DOHH2 (cell line): ENCODE measurements around the gene IGFALS.

Experiments used
- H3F3A ChIP-seq: fragments of 200-600 bp; sonication (generic), shearing (Covaris generic); 2 replicates; pipeline ENCODE4 v1.6.0; 2016; ENCODE audit warnings: antibody characterized with exemption, mild to moderate bottlenecking; ENCODE audit not compliant: control insufficient read depth, insufficient read depth
- H3K27ac ChIP-seq: fragments of 200-600 bp; sonication (generic); 2 replicates; pipeline ENCODE4 v1.5.1; 2014; ENCODE audit warnings: low read depth, mild to moderate bottlenecking, low read length, moderate library complexity
- H3K27me3 ChIP-seq: fragments of 200-600 bp; sonication (generic); 2 replicates; pipeline ENCODE4 v1.6.1; 2014; ENCODE audit warnings: mild to moderate bottlenecking, low read length, mixed read lengths; ENCODE audit not compliant: control insufficient read depth
- H3K36me3 ChIP-seq: fragments of 200-600 bp; sonication (generic); 2 replicates; pipeline ENCODE4 v1.6.1; 2014; ENCODE audit warnings: mild to moderate bottlenecking, low read length, moderate library complexity, mixed read lengths; ENCODE audit not compliant: control insufficient read depth
- H3K4me1 ChIP-seq: fragments of 200-600 bp; sonication (generic); 2 replicates; pipeline ENCODE4 v1.6.1; 2014; ENCODE audit warnings: mild to moderate bottlenecking, low read length, mixed read lengths; ENCODE audit not compliant: control insufficient read depth
- H3K4me2 ChIP-seq: fragments of 200-600 bp; sonication (generic); 2 replicates; pipeline ENCODE4 v1.6.0; 2014; ENCODE audit warnings: mild to moderate bottlenecking, low read length, moderate library complexity
- H3K4me3 ChIP-seq: fragments of 200-600 bp; sonication (generic); 2 replicates; pipeline ENCODE4 v1.5.1; 2014; ENCODE audit warnings: mild to moderate bottlenecking, low read length, mixed read lengths
- H3K79me2 ChIP-seq: fragments of 200-600 bp; sonication (generic); 2 replicates; pipeline ENCODE4 v1.6.1; 2014; ENCODE audit warnings: mild to moderate bottlenecking, low read length, mixed read lengths; ENCODE audit not compliant: control insufficient read depth
- H3K9me2 ChIP-seq: fragments of 200-600 bp; sonication (generic); replicated peaks from 2 replicates; pipeline ENCODE4 v1.6.1; 2014; ENCODE audit warnings: mild to moderate bottlenecking, low read length, mixed read lengths; ENCODE audit not compliant: control insufficient read depth
- H3K9me3 ChIP-seq: fragments of 200-600 bp; sonication (generic); 2 replicates; pipeline ENCODE4 v1.6.1; 2014; ENCODE audit warnings: antibody characterized with exemption, low read length, mixed read lengths; ENCODE audit not compliant: control insufficient read depth, insufficient read depth
- H4K20me1 ChIP-seq: fragments of 200-600 bp; sonication (generic); 2 replicates; pipeline ENCODE4 v1.6.0; 2014; ENCODE audit warnings: low read depth, mild to moderate bottlenecking, antibody characterized with exemption, low read length, moderate library complexity; ENCODE audit not compliant: control insufficient read depth, insufficient read depth
- EZH2phosphoT487 ChIP-seq: fragments of 200-600 bp; sonication (generic); IDR thresholded peaks from 2 replicates; pipeline ENCODE4 v1.6.1; 2017; ENCODE audit warnings: borderline replicate concordance, mild to moderate bottlenecking, antibody characterized with exemption, low read length, moderate library complexity, mixed read lengths
- TF ChIP-seq, protein P1 (sequence below): fragments of 200-600 bp; sonication (generic); IDR thresholded peaks from one replicate; pipeline ENCODE4 v1.5.1; 2014; ENCODE audit warnings: antibody characterized with exemption, mild to moderate bottlenecking, low read depth, low read length; ENCODE audit not compliant: poor library complexity, severe bottlenecking

Gene IGFALS

DNA sequence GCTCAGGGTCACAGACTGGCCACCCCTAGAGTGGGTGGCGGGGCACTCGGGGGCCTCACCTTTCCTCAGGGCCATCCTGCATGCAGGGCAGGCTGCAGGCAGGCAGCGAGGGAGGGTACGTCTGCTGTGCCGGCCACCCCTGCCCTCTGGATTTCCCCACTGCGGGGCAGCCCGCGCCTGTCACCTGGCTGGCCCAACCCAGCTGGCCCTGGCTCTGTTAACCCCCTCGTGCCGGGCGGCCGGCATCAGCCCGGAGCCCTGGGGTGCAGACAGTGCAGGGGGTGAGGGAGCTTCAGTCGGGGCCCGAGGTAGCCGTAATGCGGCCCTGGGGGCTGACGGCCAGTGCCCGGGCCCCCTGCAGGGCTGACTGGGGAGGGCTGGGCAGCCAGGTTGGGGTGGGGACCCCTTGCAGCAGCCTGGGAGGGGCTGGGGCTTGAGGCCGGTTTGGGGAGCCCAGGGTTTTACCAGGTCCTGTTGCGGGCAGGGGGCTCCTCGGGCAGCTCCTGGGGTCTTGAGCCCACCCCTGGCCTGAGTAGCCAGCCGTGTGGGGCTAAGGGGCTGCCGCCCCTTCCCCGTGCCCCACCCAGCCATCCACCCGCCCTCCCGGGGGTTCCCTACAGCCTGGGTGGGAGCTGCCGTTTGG, at the start of gene IGFALS:
TSS of gene IGFALS (minus strand) at position 128 of the 643 bp plus-strand sequence. CDS start at position 75, 53 bp downstream.
- H3K9me2 ChIP-seq = no peaks in the 10 kb centered on the region
- TF ChIP-seq, protein P1, sequence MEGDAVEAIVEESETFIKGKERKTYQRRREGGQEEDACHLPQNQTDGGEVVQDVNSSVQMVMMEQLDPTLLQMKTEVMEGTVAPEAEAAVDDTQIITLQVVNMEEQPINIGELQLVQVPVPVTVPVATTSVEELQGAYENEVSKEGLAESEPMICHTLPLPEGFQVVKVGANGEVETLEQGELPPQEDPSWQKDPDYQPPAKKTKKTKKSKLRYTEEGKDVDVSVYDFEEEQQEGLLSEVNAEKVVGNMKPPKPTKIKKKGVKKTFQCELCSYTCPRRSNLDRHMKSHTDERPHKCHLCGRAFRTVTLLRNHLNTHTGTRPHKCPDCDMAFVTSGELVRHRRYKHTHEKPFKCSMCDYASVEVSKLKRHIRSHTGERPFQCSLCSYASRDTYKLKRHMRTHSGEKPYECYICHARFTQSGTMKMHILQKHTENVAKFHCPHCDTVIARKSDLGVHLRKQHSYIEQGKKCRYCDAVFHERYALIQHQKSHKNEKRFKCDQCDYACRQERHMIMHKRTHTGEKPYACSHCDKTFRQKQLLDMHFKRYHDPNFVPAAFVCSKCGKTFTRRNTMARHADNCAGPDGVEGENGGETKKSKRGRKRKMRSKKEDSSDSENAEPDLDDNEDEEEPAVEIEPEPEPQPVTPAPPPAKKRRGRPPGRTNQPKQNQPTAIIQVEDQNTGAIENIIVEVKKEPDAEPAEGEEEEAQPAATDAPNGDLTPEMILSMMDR = no peak
- TF ChIP-seq EZH2phosphoT487 = no peak
- H3K4me3 ChIP-seq = no peak within 1 kb of the TSS
- peaks cover 5% of the 10 kb centered on the region; the same call in 1 of the 2 replicates for H3K9me3 ChIP-seq
- H4K20me1 ChIP-seq = no peaks in the 10 kb centered on the region
- H3F3A ChIP-seq = no peaks in the 10 kb centered on the region
- H3K4me1 ChIP-seq = no peaks in the 10 kb centered on the region
- H3K79me2 ChIP-seq = no peaks in the 10 kb centered on the region
- H3K27me3 ChIP-seq = no peaks in the 10 kb centered on the region
- peaks cover 4% of the 10 kb centered on the region; the same call in 1 of the 2 replicates for H3K36me3 ChIP-seq
- H3K4me2 ChIP-seq = no peak within 1 kb of the TSS
- H3K27ac ChIP-seq = no peak within 1 kb of the TSS

DNA sequence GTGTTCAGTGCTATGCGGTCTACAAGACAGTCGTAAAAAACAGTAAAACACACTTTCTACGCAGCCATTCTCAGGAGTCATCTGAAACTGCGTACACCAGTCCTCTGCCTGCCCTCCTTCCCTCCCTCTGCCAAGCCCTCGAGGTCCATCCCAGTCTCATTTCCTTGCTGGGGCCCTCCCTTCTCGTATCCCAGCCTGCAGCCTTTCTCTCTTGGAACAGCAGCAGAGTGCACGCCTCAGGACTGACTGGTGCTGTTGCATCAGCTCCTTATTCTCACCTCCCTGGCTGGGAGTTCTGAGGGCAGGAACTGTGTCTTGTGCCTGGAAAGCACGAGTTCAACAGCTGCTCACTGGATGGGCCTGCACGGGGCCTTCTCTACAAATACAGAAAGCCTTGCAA, 46.0 kb upstream of the IGFALS start:
- H3K9me3 ChIP-seq = no peaks in the 10 kb centered on the region
- H3K27ac ChIP-seq = no peak overlapping the region
- H3K9me2 ChIP-seq = no peaks in the 10 kb centered on the region
- H3K4me3 ChIP-seq = no peak overlapping the region
- no peak overlapping the region for H3K4me2 ChIP-seq
- no peaks in the 10 kb centered on the region for H3K36me3 ChIP-seq
- no peaks in the 10 kb centered on the region for H3F3A ChIP-seq
- peaks cover 11% of the 10 kb centered on the region for H3K27me3 ChIP-seq
- H3K79me2 ChIP-seq = no peaks in the 10 kb centered on the region
- H4K20me1 ChIP-seq = 0 out of 2 replicates have a peak, but pooled peaks cover 4% of the 10 kb centered on the region
- TF ChIP-seq, protein P1 = no peak
- TF ChIP-seq EZH2phosphoT487 = no peak
- 0 out of 2 replicates have a peak, but pooled peaks cover 2% of the 10 kb centered on the region for H3K4me1 ChIP-seq

DNA sequence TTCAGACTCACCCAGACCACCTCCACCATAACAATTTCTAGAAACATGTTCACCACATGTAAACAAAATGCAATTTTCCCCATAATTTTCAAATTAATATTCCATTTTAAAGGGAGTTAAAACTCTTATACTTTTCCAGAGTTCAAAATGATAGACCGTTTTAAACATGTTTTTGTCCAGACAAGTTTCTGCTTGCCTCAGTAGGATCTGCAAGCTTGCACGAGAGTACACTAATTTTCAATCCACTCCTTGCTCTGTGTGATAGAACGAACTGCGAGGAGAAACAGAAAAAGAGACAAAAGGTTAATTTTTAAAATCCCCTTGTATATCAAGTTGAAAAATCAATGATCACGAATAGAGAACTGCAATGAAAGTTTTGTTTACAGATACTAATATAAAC, 40.6 kb upstream of the IGFALS start:
- Histone ChIP-seq H3K4me1 (peaks cover under 1% of the 10 kb centered on the region), H3K79me2 (peaks cover 2% of the 10 kb centered on the region; the same call in 1 of the 2 replicates), H3K4me3 (no peak overlapping the region), H3K9me3 (no peaks in the 10 kb centered on the region), H3K9me2 (no peaks in the 10 kb centered on the region), H4K20me1 (0 out of 2 replicates have a peak, but pooled peaks cover 4% of the 10 kb centered on the region), H3K4me2 (no peak overlapping the region), H3F3A (no peaks in the 10 kb centered on the region), H3K36me3 (no peaks in the 10 kb centered on the region), H3K27ac (no peak overlapping the region), H3K27me3 (peaks cover 11% of the 10 kb centered on the region)
- no peak for TF ChIP-seq EZH2phosphoT487
- TF ChIP-seq, protein P1 = no peak
